MM.1S (cell line): ENCODE measurements around the gene OLFML1.
A peak's percentile ranks its signal among the peaks of the same experiment; 100 is the strongest.

ENCODE experiments used
- EZH2 ChIP-seq: fragments of 300-600 bp; sonication (generic); optimal IDR thresholded peaks from 2 replicates; pipeline ENCODE3; 2017; ENCODE audit warnings: low read depth, mild to moderate bottlenecking, antibody characterized with exemption, low read length, mixed read lengths
- TF ChIP-seq, protein P1 (sequence below): fragments of 300-600 bp; sonication (generic); IDR thresholded peaks from 2 replicates; pipeline ENCODE4 v1.5.1; 2016; ENCODE audit warnings: antibody characterized with exemption, low read length, mixed read lengths

DNA sequence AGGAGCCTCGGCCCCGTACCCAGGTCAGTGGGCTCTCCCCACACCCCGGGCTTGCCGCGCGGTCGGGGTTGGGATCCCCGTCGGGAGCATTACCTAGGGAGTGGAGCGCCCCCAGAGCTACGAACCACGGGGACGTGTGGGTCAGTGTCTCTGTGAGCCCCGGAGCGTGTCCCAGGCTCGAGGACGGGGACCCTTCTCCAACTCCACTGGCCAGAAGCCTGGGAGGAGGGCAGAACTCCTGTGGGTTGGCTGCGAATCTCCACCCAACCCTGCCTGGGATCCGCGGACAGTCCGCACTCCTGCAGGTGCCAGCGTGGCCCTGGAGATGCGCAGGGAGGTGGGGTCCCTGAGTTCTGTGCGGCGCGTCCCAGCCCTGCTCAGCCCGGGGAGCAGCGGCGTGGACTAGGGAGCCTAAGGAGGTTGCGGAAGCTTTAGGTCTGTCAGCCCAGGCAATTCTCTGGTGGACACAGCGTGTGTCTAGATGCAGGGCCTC, 28.8 kb downstream of the OLFML1 start:
- no peak for TF ChIP-seq EZH2
- TF ChIP-seq, protein P1, sequence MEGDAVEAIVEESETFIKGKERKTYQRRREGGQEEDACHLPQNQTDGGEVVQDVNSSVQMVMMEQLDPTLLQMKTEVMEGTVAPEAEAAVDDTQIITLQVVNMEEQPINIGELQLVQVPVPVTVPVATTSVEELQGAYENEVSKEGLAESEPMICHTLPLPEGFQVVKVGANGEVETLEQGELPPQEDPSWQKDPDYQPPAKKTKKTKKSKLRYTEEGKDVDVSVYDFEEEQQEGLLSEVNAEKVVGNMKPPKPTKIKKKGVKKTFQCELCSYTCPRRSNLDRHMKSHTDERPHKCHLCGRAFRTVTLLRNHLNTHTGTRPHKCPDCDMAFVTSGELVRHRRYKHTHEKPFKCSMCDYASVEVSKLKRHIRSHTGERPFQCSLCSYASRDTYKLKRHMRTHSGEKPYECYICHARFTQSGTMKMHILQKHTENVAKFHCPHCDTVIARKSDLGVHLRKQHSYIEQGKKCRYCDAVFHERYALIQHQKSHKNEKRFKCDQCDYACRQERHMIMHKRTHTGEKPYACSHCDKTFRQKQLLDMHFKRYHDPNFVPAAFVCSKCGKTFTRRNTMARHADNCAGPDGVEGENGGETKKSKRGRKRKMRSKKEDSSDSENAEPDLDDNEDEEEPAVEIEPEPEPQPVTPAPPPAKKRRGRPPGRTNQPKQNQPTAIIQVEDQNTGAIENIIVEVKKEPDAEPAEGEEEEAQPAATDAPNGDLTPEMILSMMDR = 0 out of 2 replicates have a peak, but pooled peaks have one; percentile 2
